Activated T-helper 1 cell treated with Interleukin-2 at 50 U/mL for 16 hours (primary cell): ENCODE results near the gene CCDC66.

ENCODE experiments used
- DNase-seq: peaks from one replicate; pipeline ENCODE4 v3.0.0-alpha.2; 2020; ENCODE audit warnings: low read depth

CCDC66 gene

GRCh38 chr3:56621681-56622080 is 64.7 kb downstream of the CCDC66 start:
- DNase-seq = no peak

DNA sequence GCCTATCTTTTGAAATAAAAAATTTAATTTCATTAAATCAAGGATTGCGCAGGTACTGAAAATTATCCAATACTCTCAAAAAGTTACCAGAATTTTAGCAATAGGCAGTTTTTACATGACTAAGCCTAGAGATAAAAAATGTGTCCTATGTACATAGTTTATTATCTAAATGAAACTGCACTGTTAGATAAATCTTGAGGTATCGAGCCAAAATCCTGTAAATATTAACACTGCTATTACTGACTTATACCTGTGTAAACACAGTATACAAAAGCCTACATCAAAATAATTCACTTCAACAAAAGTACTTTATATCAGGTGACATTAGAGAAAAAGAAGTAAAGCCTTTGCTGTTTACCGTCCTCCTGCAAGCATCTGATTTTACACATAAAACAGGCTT is 65.4 kb downstream of the CCDC66 start:
- DNase-seq = no peak

GRCh38 chr3:56624725-56625124 is 67.8 kb downstream of the CCDC66 start:
- no peak for DNase-seq

GRCh38 chr3:56629047-56629446 is 72.1 kb downstream of the CCDC66 start:
- DNase-seq = no peak

GRCh38 chr3:56629451-56629850 is 72.5 kb downstream of the CCDC66 start:
- DNase-seq = no peak

DNA sequence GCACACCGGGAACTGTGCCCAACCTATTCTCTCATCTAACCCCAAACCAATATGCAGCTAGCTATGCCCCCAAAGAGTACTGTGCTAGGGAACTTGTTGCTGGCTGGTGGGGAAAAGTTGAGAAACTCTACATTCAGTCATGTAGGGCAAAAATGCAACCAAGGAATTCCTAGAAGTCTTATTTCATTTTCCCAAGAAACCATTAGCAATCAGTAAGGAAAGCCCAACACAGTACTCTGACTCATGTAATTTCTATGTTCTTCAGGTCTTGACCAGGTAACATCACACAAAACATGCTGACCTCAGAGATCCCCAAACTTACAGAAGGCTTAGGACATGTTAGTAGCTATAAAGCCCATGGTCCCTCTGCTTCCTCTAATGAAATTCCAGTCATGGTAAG is 74.0 kb downstream of the CCDC66 start:
- DNase-seq = no peak

DNA sequence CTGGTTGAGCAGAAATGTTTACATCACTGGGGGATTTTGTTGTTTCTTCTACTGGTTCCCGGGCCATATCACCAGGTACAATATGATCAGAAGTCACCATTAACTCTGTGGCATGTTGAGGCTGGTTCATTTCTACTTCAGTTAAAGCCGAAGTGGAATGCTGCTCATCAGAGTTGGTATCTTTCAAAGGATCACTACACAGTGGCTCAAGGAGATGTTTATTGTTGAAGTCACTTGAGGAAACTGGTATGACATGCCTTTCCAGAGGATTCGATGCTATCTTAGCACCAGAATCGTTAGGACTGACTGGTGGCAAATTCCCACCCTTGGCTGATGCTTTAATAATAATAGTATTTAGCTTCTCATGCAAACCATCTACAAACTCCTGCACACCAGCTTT is 76.2 kb downstream of the CCDC66 start:
- no peak for DNase-seq

DNA sequence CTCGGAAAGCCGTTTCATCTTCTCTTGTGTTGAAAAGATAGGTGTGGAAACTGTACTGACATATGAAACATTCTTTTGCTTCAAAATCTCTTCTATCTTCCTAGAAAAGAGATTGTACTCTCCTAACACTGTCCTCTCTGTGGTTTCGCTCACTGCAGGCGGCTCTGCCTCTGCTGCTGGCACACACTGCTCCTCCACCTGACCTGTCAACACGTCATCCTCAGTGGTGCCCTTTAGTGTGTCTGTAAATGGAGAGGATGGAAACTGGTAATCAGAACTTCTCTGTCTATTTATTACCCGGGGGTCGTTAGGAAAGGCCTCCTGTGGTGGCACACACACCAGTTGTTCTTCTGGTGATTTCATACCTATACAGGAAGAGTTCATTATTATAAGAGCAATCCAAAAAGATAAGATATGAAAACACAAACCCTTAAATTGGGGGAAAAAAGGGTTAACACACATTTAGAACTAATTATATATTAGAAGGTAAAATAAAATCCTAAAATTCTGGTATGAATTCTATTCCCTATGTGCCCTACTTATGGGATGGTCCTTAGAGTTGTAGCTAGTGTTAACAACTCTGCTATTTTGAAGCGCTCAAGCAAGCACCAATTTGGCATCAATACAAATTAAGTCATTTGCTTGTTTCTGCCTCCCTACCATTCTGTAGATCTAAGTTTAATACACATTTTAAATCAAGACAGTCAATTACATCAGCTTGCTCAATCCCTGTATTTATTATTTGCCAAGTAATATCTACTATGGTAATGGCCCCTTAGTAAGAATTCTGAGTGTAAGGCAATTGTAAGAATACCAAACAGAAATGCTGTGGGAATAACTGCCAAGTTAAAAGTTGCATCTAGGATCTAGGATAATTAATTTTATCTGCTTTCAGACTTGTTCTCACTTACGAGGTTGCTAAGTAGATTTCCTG is 76.9 kb downstream of the CCDC66 start:
- no peak for DNase-seq

DNA sequence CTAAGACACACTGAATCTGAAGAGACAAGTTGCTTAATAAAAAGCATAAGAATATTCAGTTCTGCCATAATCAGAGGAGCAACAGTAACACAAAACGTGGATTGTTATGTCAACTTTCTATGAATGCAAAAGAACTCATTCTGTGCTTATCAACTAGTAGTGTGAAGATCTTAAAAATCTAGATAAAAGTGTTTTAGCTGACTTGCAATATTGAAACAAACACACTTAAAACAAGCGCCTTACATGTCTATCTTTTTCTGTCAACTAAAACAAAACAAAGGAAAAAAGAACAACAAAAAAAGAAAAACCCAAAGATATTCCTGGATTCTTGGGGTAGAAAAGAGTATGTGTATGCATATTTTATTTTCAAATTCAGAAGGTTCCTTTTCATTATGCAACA is 88.4 kb downstream of the CCDC66 start:
- DNase-seq = no peak

- no peak for DNase-seq
Measured at GRCh38 chr3:56654460-56654859, 97.5 kb downstream of the CCDC66 start.

- no peak for DNase-seq
Measured at GRCh38 chr3:56655709-56656108, 98.7 kb downstream of the CCDC66 start.

DNA sequence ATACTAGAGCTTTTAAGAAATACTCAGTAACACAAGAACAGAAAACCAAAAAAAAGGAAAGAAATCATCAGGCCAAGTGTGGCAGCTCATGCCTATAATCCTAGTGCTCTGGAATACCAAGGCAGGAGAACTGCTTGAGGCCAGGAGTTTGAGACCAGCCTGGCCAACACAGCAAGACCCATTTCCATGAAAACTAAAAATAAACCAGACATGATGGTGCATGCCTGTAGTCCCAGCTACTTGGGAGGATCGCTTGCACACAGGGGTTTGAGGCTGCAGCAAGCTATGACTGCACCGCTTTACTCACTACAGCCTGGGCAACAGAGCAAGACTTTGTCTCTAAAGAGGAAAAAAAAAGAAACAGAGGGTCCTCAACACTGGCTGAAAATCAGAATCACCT is 107.8 kb downstream of the CCDC66 start:
- DNase-seq = no peak

- DNase-seq = no peak
Measured at GRCh38 chr3:56667973-56668579, 111.1 kb downstream of the CCDC66 start.
